ENCODE results near the gene CEP104. TPM values are rescaled to one million over a fixed set of nuclear protein-coding genes. Genes with fewer than 3 reads are reported as not detected.

The CEP104 gene
- total and polyA plus RNA-seq, 8 donors = 32.5 to 49.5 (median 35.3) TPM

- Histone ChIP-seq H3K27me3 (peaks cover 0 to 47% of the 10 kb centered on the region in 2 donors), H3K36me3 (no peaks in the 10 kb centered on the region), H3K9me3 (no peaks in the 10 kb centered on the region), H3K27ac (no peak overlapping the region), H3K4me3 (peak overlapping the region; percentile 50 to 62), H3K4me1 (peaks cover 4 to 34% of the 10 kb centered on the region in 2 donors)
- ATAC-seq (peak; percentile 89), DNase-seq (peak; percentile 61 to 97 (median 93))
- no peak for TF ChIP-seq CTCF (IDR thresholded peaks at IDR 0.05)
- intact Hi-C loops (cut with DNase I) = no loop called here
Observed at GRCh38 chr1:3772027-3772714, 84.8 kb downstream of the CEP104 start.

- H3K4me1 ChIP-seq = peaks cover 4 to 30% of the 10 kb centered on the region in 2 donors
- peaks cover 0 to 53% of the 10 kb centered on the region in 2 donors for H3K27me3 ChIP-seq
- TF ChIP-seq CTCF (IDR thresholded peaks at IDR 0.05) = no peak
- intact Hi-C loops (cut with DNase I) = no loop called here
- H3K4me3 ChIP-seq = peak overlapping the region; percentile 50 to 62
- no peak overlapping the region for H3K27ac ChIP-seq
- H3K36me3 ChIP-seq = no peaks in the 10 kb centered on the region
- ATAC-seq (no peak), DNase-seq (peak in 1 of 4 donors; percentile 57)
- H3K9me3 ChIP-seq = no peaks in the 10 kb centered on the region
Observed at GRCh38 chr1:3771108-3772026, 85.6 kb downstream of the CEP104 start.

- Histone ChIP-seq H3K4me1 (peaks cover 4 to 18% of the 10 kb centered on the region in 2 donors), H3K27me3 (peaks cover 0 to 53% of the 10 kb centered on the region in 2 donors), H3K27ac (no peak overlapping the region), H3K36me3 (no peaks in the 10 kb centered on the region), H3K4me3 (no peak overlapping the region), H3K9me3 (no peaks in the 10 kb centered on the region)
- ATAC-seq (no peak), DNase-seq (peak in 1 of 4 donors; percentile 47)
- TF ChIP-seq CTCF (IDR thresholded peaks at IDR 0.05) = no peak
- intact Hi-C loops (cut with DNase I) = no loop called here
Observed at GRCh38 chr1:3770047-3770765, 86.8 kb downstream of the CEP104 start.

- DNase-seq (peak in 1 of 4 donors; percentile 55), ATAC-seq (no peak)
- peaks cover 4 to 13% of the 10 kb centered on the region in 2 donors for H3K4me1 ChIP-seq
- H3K4me3 ChIP-seq = no peak overlapping the region
- no peak for TF ChIP-seq CTCF (IDR thresholded peaks at IDR 0.05)
- intact Hi-C loops (cut with DNase I) = no loop called here
- no peak overlapping the region for H3K27ac ChIP-seq
- no peaks in the 10 kb centered on the region for H3K9me3 ChIP-seq
- H3K36me3 ChIP-seq = no peaks in the 10 kb centered on the region
- peaks cover 0 to 54% of the 10 kb centered on the region in 2 donors for H3K27me3 ChIP-seq
Observed at GRCh38 chr1:3768811-3769390, 88.1 kb downstream of the CEP104 start.
